KG1 (cell line): Measurements from ENCODE around the gene KCNK16.

ENCODE experiments used
- DNase-seq: peaks from one replicate; lab custom pipeline; 2025; lab: John Stamatoyannopoulos, UW

KCNK16 gene

DNA sequence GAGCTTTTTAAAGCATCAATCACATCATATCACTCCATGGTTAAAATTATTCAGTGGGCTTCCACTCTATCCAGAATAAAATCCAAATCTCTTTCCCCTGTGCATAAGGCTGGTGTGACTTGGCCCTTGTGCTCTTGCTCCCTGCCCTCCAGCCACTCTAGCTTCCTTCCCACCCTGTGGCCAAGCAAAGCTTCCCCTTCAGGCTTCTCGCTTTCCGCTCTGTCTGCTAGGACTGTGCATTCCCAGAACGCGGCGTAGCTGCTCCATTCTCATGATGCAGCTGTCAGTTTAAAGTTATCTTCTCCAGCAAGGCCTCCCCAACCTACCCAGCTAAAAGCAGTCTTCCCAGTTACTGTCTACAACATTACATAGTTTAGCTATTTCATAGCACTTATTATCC, 19.4 kb upstream of the KCNK16 start:
- DNase-seq: no peak

DNA sequence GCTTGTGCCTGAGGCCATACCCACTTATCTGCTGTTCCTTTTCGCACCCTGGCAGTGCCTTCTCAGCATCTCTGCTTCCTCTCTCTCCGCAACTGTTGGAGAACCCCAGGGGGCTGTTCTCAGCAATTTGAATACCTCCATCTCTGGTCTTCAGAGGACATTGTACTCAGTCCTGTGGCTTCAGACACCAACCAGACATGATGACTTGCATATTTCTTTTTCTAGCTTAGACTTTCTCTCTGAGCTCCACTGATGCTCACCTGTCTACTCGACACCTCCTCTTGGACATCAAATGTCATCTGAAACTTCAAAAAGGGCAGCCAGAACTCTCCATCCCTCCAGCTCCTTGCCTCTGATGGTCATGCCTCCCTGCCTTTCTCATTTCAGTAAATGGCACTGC, 18.9 kb upstream of the KCNK16 start:
- no peak for DNase-seq

- DNase-seq: peak; percentile 27
Observed at GRCh38 chr6:39339868-39340550, 17.5 kb upstream of the KCNK16 start.

DNA sequence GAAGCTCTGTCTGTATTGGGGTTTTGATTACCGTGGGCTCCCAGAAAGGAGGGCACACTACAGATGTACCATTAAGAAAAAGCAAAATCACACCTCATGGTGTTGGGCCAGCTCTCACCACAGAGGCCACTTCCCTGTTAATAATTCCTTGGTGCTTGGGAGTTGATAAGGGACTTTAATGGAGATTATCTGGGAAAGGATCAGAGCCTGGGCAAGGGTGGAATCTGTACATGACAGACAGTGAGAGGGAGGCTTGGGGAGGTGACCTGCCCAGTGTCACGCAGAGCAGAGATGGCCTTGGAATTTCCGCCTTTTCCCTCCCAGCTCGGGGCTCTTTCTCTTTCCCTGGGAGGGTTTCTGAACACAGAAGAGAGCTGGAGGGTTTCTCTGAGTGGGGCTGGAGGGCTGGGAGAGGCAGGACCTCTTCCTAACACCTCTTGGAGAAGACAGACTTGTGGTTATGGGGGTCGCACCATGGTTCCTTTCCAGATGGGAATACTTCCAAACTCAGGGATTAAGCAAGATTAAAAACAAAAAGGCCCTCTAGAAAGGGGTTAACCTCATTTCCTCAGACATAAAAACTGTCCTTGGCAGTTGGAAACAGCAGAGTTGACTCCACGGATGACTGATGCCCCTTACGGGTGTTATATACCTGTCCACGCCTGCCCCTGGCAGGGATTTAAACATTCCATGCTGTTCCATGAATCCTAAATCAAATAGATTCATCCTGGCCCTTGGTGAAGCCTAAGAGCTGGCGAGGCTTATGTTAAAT, 16.8 kb upstream of the KCNK16 start:
- DNase-seq: no peak

GRCh38 chr6:39338397-39338796, 15.9 kb upstream of the KCNK16 start:
- DNase-seq: peak; percentile 24

DNA sequence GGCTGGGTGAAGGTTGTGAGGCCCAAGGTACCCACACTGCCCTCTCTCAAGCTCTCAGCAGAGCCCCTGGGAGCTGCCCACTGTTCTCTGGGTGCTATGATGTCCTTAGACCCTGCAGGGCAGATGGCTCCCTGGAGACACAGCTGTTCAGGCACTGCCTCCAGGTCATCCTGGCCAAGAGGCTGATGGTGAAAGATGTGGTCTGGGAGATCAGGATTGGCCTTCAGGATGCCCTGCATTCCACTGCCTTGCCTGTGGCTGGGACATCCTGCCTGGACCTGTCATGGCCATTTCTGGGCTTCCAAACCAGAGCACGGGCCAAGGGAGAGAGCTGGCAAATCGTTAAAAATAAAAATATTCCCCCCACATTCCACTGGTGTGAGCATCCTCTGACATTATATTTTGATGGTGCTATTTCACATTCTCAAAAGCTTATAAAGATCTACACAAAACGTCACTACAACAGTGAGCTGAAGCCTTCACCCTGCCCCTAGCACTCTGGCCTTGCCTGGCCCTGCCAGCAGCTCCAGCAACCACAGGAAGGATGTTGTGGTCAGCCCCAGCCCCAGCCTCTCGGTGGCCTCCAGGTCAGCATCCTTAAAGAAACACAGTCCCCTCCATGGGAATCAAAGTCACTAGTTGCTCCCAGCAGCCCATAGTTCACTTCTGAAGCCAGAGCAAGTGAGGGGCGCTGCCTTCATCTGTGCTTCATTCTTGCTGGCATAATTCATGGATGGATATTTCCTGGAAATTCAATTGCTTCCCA, 13.5 kb upstream of the KCNK16 start:
- peak; percentile 73 for DNase-seq

DNA sequence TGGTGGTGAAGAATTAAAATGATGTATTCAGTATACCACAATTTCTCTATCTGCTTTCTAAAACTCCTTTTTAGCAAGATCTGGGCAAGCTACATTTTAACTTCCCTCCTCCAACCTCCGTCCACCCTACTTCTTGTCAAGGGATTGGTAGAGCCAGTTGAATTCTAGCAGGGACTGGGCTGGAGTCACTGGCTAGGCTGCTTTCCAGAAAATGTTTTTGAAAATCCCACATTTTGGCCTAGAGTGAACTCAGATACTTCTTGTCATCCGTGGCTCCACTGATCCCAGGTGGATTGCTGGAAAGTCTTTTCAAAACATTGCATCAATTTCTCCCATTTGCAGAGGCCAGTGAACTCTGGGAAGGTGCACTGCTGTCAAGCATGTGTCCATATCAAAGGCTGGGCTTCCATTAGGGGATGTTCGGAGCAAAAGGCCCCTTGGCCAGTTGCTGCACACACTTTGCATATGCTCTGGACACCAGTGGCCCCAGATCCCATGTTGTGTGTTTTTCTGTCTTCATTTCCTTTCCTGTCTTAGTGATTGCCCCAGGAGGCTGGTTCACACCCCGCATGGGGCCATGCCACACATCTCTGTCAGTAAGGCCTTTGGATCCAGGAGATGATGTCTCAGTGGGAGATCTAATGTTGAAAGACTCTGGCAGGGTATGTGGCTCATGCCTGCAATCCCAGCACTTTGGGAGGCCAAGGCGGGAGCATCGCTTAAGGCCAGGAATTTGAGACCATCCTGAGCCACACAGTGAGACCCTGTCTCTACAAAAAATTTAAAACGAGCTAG, 11.3 kb upstream of the KCNK16 start:
- DNase-seq: no peak

DNA sequence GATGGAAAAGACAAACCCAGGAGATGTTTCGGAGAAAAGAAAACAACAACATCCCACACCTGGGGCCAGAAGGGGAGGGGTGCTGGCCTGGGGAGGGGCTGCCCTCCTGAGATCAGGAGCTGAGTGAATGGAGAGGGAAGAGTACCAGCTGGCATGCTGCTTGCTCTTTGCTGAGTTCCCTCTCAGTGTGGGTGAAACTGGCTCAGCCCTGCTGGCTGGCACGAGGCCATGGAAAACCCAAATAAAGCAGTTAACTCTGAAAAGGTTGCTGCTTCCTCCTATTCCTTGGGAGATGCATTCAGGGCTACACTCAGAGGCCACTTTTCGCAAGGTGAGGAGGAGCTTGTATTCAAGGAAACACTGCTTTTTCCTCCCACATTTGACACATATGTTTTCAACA, 8.0 kb upstream of the KCNK16 start:
- DNase-seq: peak; percentile 31

- DNase-seq: no peak
Observed at GRCh38 chr6:39330057-39330456, 7.6 kb upstream of the KCNK16 start.

GRCh38 chr6:39328066-39328465, 5.6 kb upstream of the KCNK16 start:
- DNase-seq: no peak

GRCh38 chr6:39327507-39327906, 5.0 kb upstream of the KCNK16 start:
- DNase-seq: no peak

- DNase-seq: no peak
Observed at GRCh38 chr6:39321761-39322160, 741 bp downstream of the KCNK16 start.

DNA sequence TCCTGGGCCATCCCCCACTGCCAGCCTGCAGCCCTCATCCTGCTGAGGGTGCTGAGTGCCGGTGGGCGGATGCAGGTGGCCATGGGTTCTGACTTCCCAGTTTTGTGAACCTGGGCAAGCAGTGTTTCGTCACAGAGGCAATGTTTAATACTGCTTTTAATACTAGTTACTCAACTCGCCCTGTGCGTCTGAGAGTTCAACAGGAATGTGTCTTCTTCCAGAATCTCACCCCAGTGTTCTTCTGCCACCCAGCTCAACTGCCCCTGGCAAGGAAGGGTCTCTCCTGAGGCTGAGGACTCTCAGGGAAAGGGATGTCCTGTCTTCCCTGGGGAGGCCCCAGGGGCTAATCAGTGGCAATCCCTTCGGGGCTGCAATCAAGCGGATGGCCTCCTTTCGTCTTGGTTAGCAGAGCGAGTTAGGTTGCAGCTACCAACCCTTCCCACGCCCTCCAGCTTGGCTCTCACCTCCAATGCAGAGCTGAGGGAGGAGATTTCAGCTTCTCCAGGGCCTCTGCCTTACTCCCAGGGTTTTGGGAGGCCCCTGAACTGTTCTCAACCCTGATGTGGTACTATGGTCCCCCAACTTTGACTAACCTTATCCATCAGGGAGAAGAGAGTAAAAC, 2.0 kb downstream of the KCNK16 start:
- DNase-seq: no peak

- DNase-seq: no peak
Observed at GRCh38 chr6:39319621-39320362, 2.7 kb downstream of the KCNK16 start.

- DNase-seq: no peak
Observed at GRCh38 chr6:39317256-39317655, 5.2 kb downstream of the KCNK16 start.

- DNase-seq: no peak
Observed at GRCh38 chr6:39314273-39314795, 8.2 kb downstream of the KCNK16 start, which contains the start of gene KCNK17. Gene KCNK17 (minus strand): TSS chr6:39314419. CDS start chr6:39314320, 99 bp downstream.

- DNase-seq: no peak
Observed at GRCh38 chr6:39313526-39314272, 8.8 kb downstream of the KCNK16 start.

GRCh38 chr6:39312912-39313525, 9.5 kb downstream of the KCNK16 start:
- DNase-seq: no peak

DNA sequence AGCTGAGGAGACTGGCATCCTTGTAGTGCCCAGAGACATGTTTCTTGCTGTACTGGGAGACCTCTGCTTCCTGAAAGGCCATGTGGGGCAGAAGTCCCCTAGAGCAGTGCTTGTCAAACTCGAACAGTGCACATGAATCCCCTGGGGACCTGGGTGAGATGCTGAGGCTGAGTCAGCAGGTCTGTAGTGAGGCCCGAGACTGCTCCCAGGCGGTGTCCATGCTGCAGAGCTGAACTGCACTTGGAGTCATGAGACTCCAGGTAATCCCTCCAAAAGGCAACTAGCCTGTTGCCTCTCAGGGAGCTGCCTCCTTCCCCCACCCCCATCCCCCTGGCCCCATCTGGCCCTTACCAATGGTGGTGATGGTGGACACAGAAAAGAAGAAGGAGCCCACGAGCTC, 12.0 kb downstream of the KCNK16 start:
- no peak for DNase-seq
